ENCODE data around the gene UBE2U.

UBE2U gene

DNA sequence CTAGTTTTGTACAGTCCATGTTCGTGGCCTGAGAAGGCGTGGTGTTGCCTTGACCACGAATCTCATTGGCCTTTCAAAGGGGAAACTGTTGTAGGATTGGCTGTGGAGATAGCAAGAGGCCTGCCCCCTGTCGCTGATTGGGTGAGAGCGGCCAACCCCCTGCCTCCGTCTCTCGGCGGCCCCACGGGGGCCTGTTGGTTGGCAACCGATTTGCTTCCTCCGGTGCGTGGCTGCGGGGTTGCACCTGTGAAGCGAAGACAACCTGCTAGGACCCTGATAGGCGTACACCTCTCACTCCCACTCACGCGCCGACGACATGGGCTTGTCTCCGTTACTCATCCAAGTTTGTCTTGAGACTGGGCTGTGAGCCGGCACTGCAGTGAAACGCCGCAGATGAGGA, at the start of gene UBE2U:
UBE2U (plus strand) TSS at position 204 of the 400 bp plus-strand sequence. CDS start 428 bp downstream, outside the sequence.
- DNase-seq (ENCODE audit: low read depth in 1 of 2, low spot score in 1 of 2): no peak

GRCh38 chr1:64155278-64155677, 48.1 kb upstream of the UBE2U start:
- DNase-seq (ENCODE audit: low read depth in 1 of 2, low spot score in 1 of 2): no peak

DNA sequence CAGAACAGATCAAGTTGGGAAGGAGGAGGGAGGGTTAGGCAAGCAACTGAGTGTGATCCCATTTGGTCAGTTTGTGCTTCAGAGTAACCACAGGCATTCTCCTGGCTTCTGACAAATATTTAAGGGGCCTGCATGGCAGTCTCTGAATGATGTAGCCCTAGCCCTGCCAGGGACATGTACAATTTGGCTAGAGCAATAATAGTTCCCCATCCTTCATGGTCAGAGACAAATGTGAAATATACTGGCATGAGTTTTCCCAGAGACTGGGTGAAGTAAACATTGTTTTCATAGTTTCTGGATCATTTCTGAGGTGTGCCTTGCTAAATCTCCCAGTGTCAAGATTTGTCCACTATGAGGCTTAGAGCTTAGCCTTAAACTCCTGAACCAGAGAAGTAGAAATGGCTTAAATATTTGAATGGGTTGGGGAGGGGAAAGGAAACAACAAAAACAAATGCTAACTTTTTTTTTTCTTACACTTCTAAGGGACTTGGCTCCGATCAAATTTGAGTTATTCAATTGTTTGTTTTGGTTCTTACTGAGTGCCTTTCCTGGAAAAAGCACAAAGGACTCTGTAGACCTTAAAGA, 42.0 kb upstream of the UBE2U start:
- DNase-seq (ENCODE audit: low read depth in 1 of 2, low spot score in 1 of 2): no peak

- DNase-seq (ENCODE audit: low read depth in 1 of 2, low spot score in 1 of 2): no peak
Observed at GRCh38 chr1:64162151-64162550, 41.3 kb upstream of the UBE2U start.

GRCh38 chr1:64162804-64163203, 40.6 kb upstream of the UBE2U start:
- no peak for DNase-seq (ENCODE audit: low read depth in 1 of 2, low spot score in 1 of 2)

GRCh38 chr1:64163431-64163830, 40.0 kb upstream of the UBE2U start:
- DNase-seq (ENCODE audit: low read depth in 1 of 2, low spot score in 1 of 2): no peak

- DNase-seq (ENCODE audit: low read depth in 1 of 2, low spot score in 1 of 2): no peak
Observed at GRCh38 chr1:64163970-64164369, 39.5 kb upstream of the UBE2U start.

- no peak for DNase-seq (ENCODE audit: low read depth in 1 of 2, low spot score in 1 of 2)
Observed at GRCh38 chr1:64166629-64167028, 36.8 kb upstream of the UBE2U start.

- DNase-seq (ENCODE audit: low read depth in 1 of 2, low spot score in 1 of 2): no peak
Observed at GRCh38 chr1:64167176-64167575, 36.2 kb upstream of the UBE2U start.

DNA sequence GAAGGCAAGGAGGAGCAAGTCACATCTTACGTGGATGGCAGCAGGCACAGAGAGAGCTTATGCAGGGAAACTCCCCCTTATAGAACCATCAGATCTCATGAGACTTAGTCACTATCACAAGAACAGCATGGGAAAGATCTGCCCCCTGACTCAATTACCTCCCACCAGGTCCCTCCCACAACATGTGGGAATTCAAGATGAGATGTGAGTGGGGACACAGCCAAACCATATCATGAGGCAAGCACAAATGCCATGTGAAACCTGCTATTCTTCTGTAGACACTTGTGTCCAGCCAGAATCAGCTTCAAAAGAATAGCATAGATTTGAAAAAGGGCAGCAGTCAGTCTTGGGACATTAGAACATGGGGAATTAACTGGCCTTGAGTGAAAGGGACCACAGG, 32.2 kb upstream of the UBE2U start:
- DNase-seq (ENCODE audit: low read depth in 1 of 2, low spot score in 1 of 2): no peak

- no peak for DNase-seq (ENCODE audit: low read depth in 1 of 2, low spot score in 1 of 2)
Observed at GRCh38 chr1:64171797-64172281, 31.6 kb upstream of the UBE2U start.

DNA sequence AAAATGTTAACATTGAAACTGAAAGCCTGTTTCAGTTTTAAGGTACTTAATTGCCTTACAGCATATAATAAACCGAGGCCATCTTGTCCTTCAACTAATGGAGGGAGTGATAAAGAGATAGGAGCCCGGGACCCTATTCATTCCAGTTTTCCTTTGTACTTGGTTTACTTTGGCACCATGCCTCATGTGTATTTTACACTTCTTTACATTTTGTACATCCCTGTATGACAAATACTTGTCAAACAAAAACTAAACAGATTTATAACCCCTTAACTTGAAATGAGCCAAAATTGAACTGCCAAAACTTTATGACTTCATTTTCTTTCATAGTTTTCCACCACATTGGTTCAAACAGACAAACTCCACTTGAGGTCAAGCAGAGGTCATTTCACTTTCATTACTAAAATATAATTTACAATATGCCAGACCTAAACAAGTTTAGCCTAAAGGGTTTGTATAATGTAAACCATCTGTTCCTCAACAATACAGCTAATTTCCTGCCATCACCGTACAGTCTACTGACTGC, 30.9 kb upstream of the UBE2U start:
- DNase-seq (ENCODE audit: low read depth in 1 of 2, low spot score in 1 of 2): no peak

- DNase-seq (ENCODE audit: low read depth in 1 of 2, low spot score in 1 of 2): no peak
Observed at GRCh38 chr1:64173336-64173940, 30.0 kb upstream of the UBE2U start.

- no peak for DNase-seq (ENCODE audit: low read depth in 1 of 2, low spot score in 1 of 2)
Observed at GRCh38 chr1:64175639-64176038, 27.8 kb upstream of the UBE2U start.

- no peak for DNase-seq (ENCODE audit: low read depth in 1 of 2, low spot score in 1 of 2)
Observed at GRCh38 chr1:64176659-64177058, 26.8 kb upstream of the UBE2U start.

DNA sequence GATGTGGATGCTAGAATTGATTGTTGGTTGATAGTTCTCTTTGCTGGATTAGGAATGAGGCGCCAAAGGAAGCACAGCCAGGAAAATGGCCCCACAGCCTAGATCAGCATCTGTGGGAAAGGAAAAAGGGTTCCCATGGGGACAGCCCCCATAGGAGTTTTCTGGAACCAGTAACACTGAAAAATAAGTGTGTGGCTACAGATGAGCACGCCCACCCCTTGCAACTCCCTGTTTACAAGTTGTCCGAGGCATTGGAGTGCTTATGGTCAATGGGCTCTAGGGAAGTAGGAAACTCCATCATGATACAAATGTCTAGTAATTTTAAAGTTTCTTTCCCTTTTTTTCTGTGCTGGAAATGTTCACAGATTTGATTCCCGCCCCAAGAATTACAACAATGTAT, 23.8 kb upstream of the UBE2U start:
- no peak for DNase-seq (ENCODE audit: low read depth in 1 of 2, low spot score in 1 of 2)

GRCh38 chr1:64182207-64182606, 21.2 kb upstream of the UBE2U start:
- no peak for DNase-seq (ENCODE audit: low read depth in 1 of 2, low spot score in 1 of 2)

DNA sequence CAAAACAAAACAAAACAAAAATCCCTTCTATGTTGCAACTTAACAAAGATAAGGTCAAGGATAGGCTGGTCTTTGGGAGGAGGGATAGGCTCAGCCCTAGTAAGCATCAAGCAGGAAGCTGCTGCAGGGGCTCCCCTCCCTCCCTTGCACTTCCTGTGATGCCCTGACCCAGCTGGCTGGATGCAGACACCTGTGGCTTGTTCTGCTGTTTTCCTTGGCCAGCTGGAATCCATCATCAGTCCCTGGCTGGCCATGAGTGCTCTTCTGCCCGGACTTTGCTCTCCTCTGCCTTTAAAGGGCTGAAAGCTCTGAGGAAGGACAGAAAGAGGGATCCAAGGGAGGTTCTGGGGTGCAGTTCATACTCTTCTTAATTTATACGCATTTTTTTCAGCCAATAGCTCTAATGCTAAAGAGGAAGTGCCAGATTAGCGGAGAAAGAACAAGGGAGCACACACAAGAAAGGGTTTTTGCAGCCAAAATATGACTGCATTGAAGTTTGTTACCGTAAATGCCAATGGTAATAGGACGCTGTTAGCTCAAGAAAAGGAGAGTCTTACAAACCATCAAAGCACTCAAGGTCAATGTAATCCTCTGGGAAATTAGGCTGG, 19.9 kb upstream of the UBE2U start:
- DNase-seq (ENCODE audit: low read depth in 1 of 2, low spot score in 1 of 2): no peak

GRCh38 chr1:64184003-64184440, 19.4 kb upstream of the UBE2U start:
- no peak for DNase-seq (ENCODE audit: low read depth in 1 of 2, low spot score in 1 of 2)

DNA sequence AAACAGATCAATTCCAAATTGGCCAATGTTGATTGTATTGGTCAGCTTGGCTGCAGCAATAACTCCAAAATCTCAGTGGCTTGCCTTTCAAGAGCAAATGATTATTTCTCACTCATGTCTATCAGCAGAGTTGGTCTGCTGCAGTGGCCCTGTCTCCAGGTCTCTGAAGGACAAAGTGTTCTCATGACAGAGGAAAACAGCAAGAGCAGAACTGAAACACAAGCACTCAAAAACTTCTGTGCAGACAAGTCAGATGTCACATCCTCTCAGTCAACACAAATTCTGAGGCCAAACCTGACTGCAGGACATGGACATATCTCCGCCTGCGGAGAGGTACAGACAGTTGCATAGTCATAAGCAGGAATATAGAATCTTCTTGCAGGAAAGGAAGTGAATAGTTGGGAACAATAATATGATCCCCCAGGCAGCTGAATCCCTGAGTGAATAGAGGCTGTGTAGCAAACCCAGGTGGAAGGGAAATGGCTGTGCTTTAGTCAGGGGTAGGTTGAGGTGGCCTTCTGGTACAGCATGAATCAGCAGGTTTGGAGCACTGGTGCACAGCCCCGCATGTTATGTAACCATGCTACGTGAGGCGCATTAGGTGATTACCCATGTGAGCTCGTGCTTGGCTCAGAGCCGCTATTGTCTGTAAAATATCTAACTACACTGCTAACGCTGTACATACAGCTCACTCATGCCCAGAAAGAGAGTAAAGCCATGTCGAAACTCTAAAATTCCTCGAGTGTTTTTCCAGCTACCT, 17.1 kb upstream of the UBE2U start:
- DNase-seq (ENCODE audit: low read depth in 1 of 2, low spot score in 1 of 2): no peak

DNA sequence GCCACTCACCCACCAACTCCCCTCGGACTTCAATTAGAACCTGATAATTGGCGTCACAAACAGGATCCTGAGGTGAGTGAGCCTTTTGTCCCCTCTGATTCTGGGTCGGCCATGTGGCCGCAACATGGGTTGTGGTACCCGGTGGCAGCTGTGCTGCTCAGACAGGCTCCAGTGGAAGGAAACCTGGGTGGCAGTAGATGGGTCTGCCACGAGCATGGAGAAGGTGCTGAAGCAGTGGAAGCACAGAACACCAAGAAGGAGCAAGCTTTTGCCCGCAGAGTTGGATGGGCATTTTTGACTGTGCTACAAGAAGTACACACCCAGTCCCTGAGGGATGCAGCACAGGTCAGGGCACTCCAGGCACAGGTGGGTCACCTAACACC, 16.5 kb upstream of the UBE2U start:
- no peak for DNase-seq (ENCODE audit: low read depth in 1 of 2, low spot score in 1 of 2)

DNA sequence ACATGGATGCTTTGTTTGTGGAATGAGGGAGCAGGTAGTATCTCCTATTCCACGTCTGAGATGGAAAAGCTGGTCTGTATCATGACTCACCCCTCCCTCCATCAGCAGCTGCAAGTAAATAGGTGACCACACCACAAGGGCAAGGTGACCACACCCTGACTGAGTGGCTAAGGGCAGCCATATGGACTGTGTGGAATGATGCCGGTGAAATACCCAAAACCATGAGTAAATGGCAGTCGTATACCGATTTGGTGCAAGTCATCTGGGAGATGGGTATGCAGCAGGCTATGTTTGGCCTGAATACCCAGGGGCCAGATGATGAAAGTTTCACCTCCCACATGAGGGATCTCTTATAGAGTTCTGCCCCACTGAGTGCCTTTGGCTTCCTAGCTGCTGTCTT, 15.8 kb upstream of the UBE2U start:
- DNase-seq (ENCODE audit: low read depth in 1 of 2, low spot score in 1 of 2): no peak

All from activated T-helper 1 cell treated with anti-CD3 and anti-CD28 coated beads, Interleukin-2, amount 50 U/mL, for 16 hours (primary cell).